HepG2 (cell line): ENCODE data around the gene BTF3L4. TPM values are rescaled to one million over a fixed set of nuclear protein-coding genes. Genes with fewer than 3 reads are reported as not detected.

Experiments used
- CAMTA2 ChIP-seq: sonication (generic); formaldehyde crosslinking; IDR thresholded peaks from 2 replicates; pipeline ENCODE4 v1.4.0; 2020; ENCODE audit warnings: mild to moderate bottlenecking, missing genetic modification reagents, borderline replicate concordance
- CBFB ChIP-seq: sonication (generic); formaldehyde crosslinking; IDR thresholded peaks from 2 replicates; pipeline ENCODE4 v1.4.0; 2020; ENCODE audit warnings: missing genetic modification reagents
- FOXA3 ChIP-seq: IDR thresholded peaks from 2 replicates; pipeline ENCODE4 v1.6.1; 2016; ENCODE audit warnings: missing genetic modification reagents, missing compliant biosample characterization
- FOXP4 ChIP-seq: sonication (generic); formaldehyde crosslinking; IDR thresholded peaks from 2 replicates; pipeline ENCODE4 v1.4.0; 2020; ENCODE audit warnings: missing genetic modification reagents
- HIVEP1 ChIP-seq: sonication (generic); formaldehyde crosslinking; IDR thresholded peaks from 2 replicates; pipeline ENCODE4 v1.4.0; 2020; ENCODE audit warnings: mild to moderate bottlenecking, missing genetic modification reagents
- JDP2 ChIP-seq: sonication (generic); formaldehyde crosslinking; IDR thresholded peaks from 2 replicates; pipeline ENCODE4 v1.8.1; 2022; ENCODE audit warnings: missing genetic modification reagents, borderline replicate concordance
- KDM3A ChIP-seq: IDR thresholded peaks from 2 replicates; pipeline ENCODE4 v1.6.1; 2018; ENCODE audit warnings: low read depth, missing compliant biosample characterization
- NFYC ChIP-seq: IDR thresholded peaks from 2 replicates; pipeline ENCODE4 v1.6.1; 2016; ENCODE audit warnings: missing genetic modification reagents, missing compliant biosample characterization
- SNRNP70 ChIP-seq: fragments of 200-400 bp; formaldehyde crosslinking; IDR thresholded peaks from 2 replicates; pipeline ENCODE4 v1.6.1; 2017; ENCODE audit warnings: mild to moderate bottlenecking, low read depth, low read length, moderate library complexity
- SOX6 ChIP-seq, 2 experiments: fragments of 450-650 bp in 1 of 2; sonication (generic) in 1 of 2; formaldehyde crosslinking in 1 of 2; IDR thresholded peaks; 2 replicates each; pipeline versions ENCODE4 v1.4.0 to v1.6.1; 2017 to 2020; ENCODE audit warnings: antibody characterized with exemption in 1 of 2, mild to moderate bottlenecking in 1 of 2, missing genetic modification reagents in 1 of 2
- SRY ChIP-seq: sonication (generic); formaldehyde crosslinking; IDR thresholded peaks from 2 replicates; pipeline ENCODE4 v1.8.0; 2022; ENCODE audit warnings: mild to moderate bottlenecking, missing genetic modification reagents
- SUZ12 ChIP-seq: fragments of 150-350 bp; IDR thresholded peaks from 2 replicates; pipeline ENCODE4 v1.6.1; 2014; ENCODE audit warnings: low read depth, low read length
- TBX2 ChIP-seq: sonication (generic); formaldehyde crosslinking; IDR thresholded peaks from 2 replicates; pipeline ENCODE4 v1.5.0; 2020; ENCODE audit warnings: missing genetic modification reagents, mild to moderate bottlenecking, borderline replicate concordance
- ZBTB20 ChIP-seq: sonication (generic); formaldehyde crosslinking; IDR thresholded peaks from 2 replicates; pipeline ENCODE4 v1.8.1; 2023; ENCODE audit warnings: missing genetic modification reagents, low read depth, mild to moderate bottlenecking, borderline replicate concordance
- ZNF318 ChIP-seq: sonication (generic); formaldehyde crosslinking; IDR thresholded peaks from 2 replicates; pipeline ENCODE4 v1.4.0; 2020; ENCODE audit warnings: mild to moderate bottlenecking, missing genetic modification reagents
- ZNF350 ChIP-seq: sonication (generic); formaldehyde crosslinking; IDR thresholded peaks from 2 replicates; pipeline ENCODE4 v1.4.0; 2020; ENCODE audit warnings: mild to moderate bottlenecking, low read depth, missing genetic modification reagents, borderline replicate concordance
- ZNF788 ChIP-seq: sonication (generic); formaldehyde crosslinking; IDR thresholded peaks from 2 replicates; pipeline ENCODE4 v1.5.0; 2020; ENCODE audit warnings: mild to moderate bottlenecking, missing genetic modification reagents, borderline replicate concordance
- polyA plus RNA-seq, 8 experiments: library from polyadenylated mRNA; depleted of rRNA in 3 of 8; stranded (reverse) in 7 of 8; unstranded in 1 of 8; fragments of >200 nt; fragmentation: Illumina TruSeq in 4 of 8; extraction: Trizol in 4 of 8; gene quantifications; 2 replicates each; pipeline versions ENCODE4 v1.2.1 to v1.2.3, GENCODE V29; 2011 to 2016; ENCODE audit warnings: low read depth in 4 of 8, missing spikeins in 1 of 8, mixed read lengths in 1 of 8; ENCODE audit not compliant: insufficient read depth in 1 of 8
- total RNA-seq, 5 experiments: library from RNA; depleted of rRNA; stranded (reverse); fragments of >200 nt; fragmentation: Illumina TruSeq; extraction: Trizol; gene quantifications; 2 replicates each; pipeline ENCODE4 v1.2.3, GENCODE V29; 2016; ENCODE audit warnings: low read depth in 1 of 5
- TF ChIP-seq, protein P1 (sequence below): IDR thresholded peaks from 2 replicates; pipeline ENCODE4 v1.6.1; 2016; ENCODE audit warnings: low read depth, borderline replicate concordance

Gene BTF3L4
- total and polyA plus RNA-seq, 2 of the 13 experiments (the other 11 are each of a cell fraction or from before 2014, with no cell fraction given), result 59.0 to 74.3 TPM

- TF ChIP-seq SOX6 (IDR thresholded peaks at IDR 0.05) (no peak), SOX6 (CRISPR knock-in tag; IDR thresholded peaks at IDR 0.05) (peak; percentile 82), KDM3A (no peak), NFYC (CRISPR knock-in tag) (no peak), SRY (peak; percentile 25; the same call in 1 of the 2 replicates), FOXA3 (CRISPR knock-in tag) (peak; percentile 47), ZBTB20 (CRISPR knock-in tag) (peak; percentile 83; the same call in 1 of the 2 replicates), SNRNP70 (no peak), JDP2 (no peak; the same call in 1 of the 2 replicates), HIVEP1 (CRISPR knock-in tag) (no peak; the same call in 1 of the 2 replicates), CAMTA2 (CRISPR knock-in tag) (peak; percentile 27; the same call in 1 of the 2 replicates), ZNF788 (CRISPR knock-in tag) (peak; percentile 54; the same call in 1 of the 2 replicates), SUZ12 (no peak), ZNF318 (no peak), TBX2 (CRISPR knock-in tag) (no peak; the same call in 1 of the 2 replicates), FOXP4 (CRISPR knock-in tag) (peak; percentile 56), ZNF350 (CRISPR knock-in tag) (peak; percentile 83), CBFB (CRISPR knock-in tag) (peak; percentile 68; the same call in 1 of the 2 replicates)
- TF ChIP-seq, protein P1, sequence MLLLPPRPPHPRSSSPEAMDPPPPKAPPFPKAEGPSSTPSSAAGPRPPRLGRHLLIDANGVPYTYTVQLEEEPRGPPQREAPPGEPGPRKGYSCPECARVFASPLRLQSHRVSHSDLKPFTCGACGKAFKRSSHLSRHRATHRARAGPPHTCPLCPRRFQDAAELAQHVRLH (CRISPR knock-in tag), result 0 out of 2 replicates have a peak, but pooled peaks have one; percentile 55
Measured at GRCh38 chr1:52055066-52055865, 829 bp upstream of the BTF3L4 start, which contains the start of gene TXNDC12 (continued).
